ENCODE measurements around the gene CALD1. TPM values are rescaled to one million over a fixed set of nuclear protein-coding genes. Genes with fewer than 3 reads are reported as not detected.
A peak's percentile ranks its signal among the peaks of the same experiment; 100 is the strongest.

Gene CALD1
- total RNA-seq, 3 donors from 2014 or later, result 252 to 335 (median 266) TPM

DNA sequence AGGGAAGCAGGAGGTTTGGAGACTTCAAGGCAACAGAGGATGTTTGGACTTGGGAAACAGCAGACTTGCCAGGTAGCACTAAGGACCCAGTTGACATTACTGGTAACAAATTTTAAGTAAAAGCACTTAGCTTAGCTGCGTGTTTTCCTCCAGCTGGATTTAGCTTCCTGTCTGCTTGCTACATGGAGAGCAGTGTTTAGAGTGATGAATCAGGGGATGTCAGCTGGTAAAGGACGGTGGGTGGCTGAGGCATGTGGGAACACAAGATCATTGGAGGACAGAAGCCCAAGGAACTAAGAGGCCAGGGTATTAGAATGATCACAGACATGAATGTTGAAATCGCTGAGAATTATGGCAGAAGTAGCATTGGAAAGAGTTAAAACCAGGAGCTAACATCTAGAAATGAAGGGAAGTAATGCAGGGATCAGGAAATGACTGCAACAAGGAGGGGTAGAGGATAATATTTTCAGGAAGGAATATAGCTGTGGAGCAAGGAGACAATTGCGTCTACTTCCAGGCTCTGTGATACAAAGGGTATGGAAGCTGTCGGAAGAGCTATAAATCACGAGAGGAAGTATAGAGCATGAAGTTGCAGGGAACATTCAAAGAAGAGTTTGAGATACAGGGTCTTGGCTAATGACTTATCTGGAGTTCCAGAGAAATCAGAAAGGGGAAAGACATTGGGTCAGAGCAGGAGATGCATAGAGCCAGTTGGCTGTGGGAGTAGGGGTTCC is 34.4 kb downstream of the CALD1 start:
- Histone ChIP-seq H3K4me3 (no peak overlapping the region), H3K27ac (peak overlapping the region; percentile 31 to 70), H3K27me3 (no peaks in the 10 kb centered on the region), H3K9me3 (no peaks in the 10 kb centered on the region), H3K36me3 (no peaks in the 10 kb centered on the region), H3K4me1 (peaks cover 0 to 5% of the 10 kb centered on the region in 2 donors)
- no peak for DNase-seq (ENCODE audit: low spot score in 2 of 2)
- no peak for TF ChIP-seq POLR2AphosphoS5 (IDR thresholded peaks at IDR 0.05)
- TF ChIP-seq, protein P1, sequence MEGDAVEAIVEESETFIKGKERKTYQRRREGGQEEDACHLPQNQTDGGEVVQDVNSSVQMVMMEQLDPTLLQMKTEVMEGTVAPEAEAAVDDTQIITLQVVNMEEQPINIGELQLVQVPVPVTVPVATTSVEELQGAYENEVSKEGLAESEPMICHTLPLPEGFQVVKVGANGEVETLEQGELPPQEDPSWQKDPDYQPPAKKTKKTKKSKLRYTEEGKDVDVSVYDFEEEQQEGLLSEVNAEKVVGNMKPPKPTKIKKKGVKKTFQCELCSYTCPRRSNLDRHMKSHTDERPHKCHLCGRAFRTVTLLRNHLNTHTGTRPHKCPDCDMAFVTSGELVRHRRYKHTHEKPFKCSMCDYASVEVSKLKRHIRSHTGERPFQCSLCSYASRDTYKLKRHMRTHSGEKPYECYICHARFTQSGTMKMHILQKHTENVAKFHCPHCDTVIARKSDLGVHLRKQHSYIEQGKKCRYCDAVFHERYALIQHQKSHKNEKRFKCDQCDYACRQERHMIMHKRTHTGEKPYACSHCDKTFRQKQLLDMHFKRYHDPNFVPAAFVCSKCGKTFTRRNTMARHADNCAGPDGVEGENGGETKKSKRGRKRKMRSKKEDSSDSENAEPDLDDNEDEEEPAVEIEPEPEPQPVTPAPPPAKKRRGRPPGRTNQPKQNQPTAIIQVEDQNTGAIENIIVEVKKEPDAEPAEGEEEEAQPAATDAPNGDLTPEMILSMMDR (IDR thresholded peaks at IDR 0.05), result no peak
- no peak for TF ChIP-seq POLR2A (IDR thresholded peaks at IDR 0.05)
- intact Hi-C loops (cut with DNase I; ENCODE audit: low total_unique reads), result no loop called here

DNA sequence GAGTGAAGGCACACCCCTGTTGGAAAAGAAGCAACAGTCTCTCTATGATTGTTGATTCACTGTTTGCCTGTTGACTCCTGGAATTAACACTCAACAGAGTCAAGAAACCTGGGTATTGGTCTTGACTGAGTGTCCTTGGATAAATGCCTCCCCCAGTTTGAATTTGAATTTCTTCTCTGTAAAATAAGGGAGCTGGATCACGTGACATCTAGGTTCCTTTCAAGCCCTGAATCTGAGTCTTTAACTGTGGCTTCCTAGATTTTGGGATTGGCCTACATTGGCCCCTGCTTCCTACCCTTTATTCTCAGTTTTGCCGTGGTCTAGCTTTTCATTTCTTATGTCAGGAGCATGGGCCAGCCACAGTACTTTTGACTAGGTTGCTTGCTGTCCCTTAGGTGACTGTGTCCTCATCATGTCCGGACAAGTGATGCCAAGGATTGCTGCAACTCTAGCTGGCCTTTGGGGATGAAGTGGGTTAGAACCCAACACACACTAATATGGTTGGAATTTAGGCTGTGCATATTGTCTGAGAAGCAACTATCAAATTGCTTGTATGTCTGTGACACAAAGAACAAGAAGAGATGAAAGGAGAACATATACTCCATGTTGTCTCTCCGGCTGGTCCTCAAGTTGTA is 35.4 kb downstream of the CALD1 start:
- Histone ChIP-seq H3K9me3 (no peaks in the 10 kb centered on the region), H3K27me3 (no peaks in the 10 kb centered on the region), H3K4me3 (no peak overlapping the region), H3K36me3 (no peaks in the 10 kb centered on the region), H3K4me1 (peaks cover 0 to 5% of the 10 kb centered on the region in 2 donors), H3K27ac (peak overlapping the region; percentile 31 to 70)
- intact Hi-C loops (cut with DNase I; ENCODE audit: low total_unique reads), result no loop called here
- TF ChIP-seq POLR2A (IDR thresholded peaks at IDR 0.05), result no peak
- TF ChIP-seq, protein P1 (IDR thresholded peaks at IDR 0.05), result no peak
- TF ChIP-seq POLR2AphosphoS5 (IDR thresholded peaks at IDR 0.05), result no peak
- no peak for DNase-seq (ENCODE audit: low spot score in 2 of 2)

DNA sequence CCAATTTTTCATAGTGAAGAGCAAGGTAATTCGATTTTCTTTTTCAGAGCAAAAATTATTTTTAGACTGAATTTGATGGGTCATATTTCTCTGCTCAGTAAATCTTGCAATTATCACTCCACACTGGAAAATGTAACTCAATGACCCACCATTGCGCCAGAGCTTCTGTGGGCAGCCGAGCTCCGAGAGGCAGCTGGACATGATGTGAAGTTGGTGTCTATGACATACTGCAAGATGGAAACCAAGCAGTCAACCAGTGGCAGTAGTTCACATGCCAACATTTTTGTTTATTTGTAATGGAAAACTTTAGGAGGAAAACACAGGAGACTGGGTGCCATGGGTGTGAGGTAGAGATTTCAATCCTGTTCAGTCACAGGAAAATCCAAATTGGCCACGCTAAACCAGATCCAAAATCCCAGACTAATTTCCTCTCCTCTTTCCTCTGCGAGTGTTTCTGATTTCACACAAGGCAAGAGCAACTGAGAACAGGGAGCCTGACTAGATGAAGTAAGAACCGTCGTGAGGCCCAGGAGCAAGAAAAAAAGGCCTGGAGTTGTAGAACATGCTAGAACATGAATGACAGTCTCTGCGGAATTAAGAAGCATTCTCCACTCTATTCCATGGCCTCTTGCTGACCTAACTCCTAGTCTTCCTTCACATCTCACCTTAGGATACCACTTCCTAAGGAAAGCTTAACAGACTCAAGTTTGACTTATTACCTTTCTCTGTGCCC is 39.3 kb downstream of the CALD1 start:
- no peaks in the 10 kb centered on the region for H3K9me3 ChIP-seq
- H3K27ac ChIP-seq, result peak overlapping the region in 1 of 2 donors; percentile 10
- DNase-seq (ENCODE audit: low spot score in 2 of 2), result no peak
- intact Hi-C loops (cut with DNase I; ENCODE audit: low total_unique reads), result no loop called here
- H3K27me3 ChIP-seq, result no peaks in the 10 kb centered on the region
- peaks cover 0 to 5% of the 10 kb centered on the region in 2 donors for H3K4me1 ChIP-seq
- TF ChIP-seq POLR2AphosphoS5 (IDR thresholded peaks at IDR 0.05) (no peak), POLR2A (IDR thresholded peaks at IDR 0.05) (no peak)
- TF ChIP-seq, protein P1 (IDR thresholded peaks at IDR 0.05), result no peak
- H3K4me3 ChIP-seq, result no peak overlapping the region
- no peaks in the 10 kb centered on the region for H3K36me3 ChIP-seq

DNA sequence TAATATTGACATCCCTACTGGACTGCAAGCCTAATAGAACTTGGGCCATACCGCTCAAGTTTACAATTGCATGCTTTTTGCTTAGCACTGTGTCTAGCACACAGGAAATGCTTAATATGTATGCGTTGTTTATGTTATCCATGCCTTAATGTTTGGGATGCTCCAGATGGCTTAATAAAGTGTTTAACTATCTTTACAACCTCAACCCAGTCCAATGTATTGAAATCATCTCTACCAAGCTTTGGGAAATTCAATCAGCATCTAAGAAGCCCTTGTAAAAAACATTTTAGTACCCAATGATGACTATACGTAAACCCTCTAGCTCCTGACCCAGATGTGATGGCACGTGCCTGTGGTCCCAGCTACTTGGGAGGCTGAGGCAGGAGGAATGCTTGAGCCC is 40.0 kb downstream of the CALD1 start:
- no peaks in the 10 kb centered on the region for H3K9me3 ChIP-seq
- H3K27me3 ChIP-seq, result no peaks in the 10 kb centered on the region
- no peak for DNase-seq (ENCODE audit: low spot score in 2 of 2)
- TF ChIP-seq POLR2A (IDR thresholded peaks at IDR 0.05) (no peak), POLR2AphosphoS5 (IDR thresholded peaks at IDR 0.05) (no peak)
- TF ChIP-seq, protein P1 (IDR thresholded peaks at IDR 0.05), result no peak
- peaks cover 0 to 5% of the 10 kb centered on the region in 2 donors for H3K4me1 ChIP-seq
- H3K36me3 ChIP-seq, result no peaks in the 10 kb centered on the region
- intact Hi-C loops (cut with DNase I; ENCODE audit: low total_unique reads), result no loop called here
- no peak overlapping the region for H3K27ac ChIP-seq
- no peak overlapping the region for H3K4me3 ChIP-seq

DNA sequence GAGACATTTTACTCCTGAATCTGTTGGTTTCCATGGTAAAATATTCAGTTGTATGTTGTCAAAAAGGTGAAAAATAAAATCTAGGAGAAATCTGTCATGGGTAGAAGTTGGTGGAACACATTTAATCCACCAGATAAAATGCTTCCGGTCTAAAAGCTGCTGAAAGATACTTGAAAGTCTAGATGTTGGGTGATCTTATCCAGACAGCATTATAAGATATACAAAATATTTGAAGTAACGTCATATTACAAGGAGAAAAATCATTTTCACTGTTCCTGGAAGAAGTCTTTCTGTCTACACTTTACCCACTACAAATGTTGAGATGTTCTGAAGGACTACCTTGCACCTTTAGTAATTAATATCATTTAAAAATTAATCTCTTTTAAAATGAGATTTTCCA is 40.9 kb downstream of the CALD1 start:
- no peaks in the 10 kb centered on the region for H3K9me3 ChIP-seq
- H3K4me3 ChIP-seq, result no peak overlapping the region
- no peaks in the 10 kb centered on the region for H3K36me3 ChIP-seq
- TF ChIP-seq, protein P1 (IDR thresholded peaks at IDR 0.05), result no peak
- no peak for TF ChIP-seq POLR2A (IDR thresholded peaks at IDR 0.05)
- TF ChIP-seq POLR2AphosphoS5 (IDR thresholded peaks at IDR 0.05), result no peak
- no peak overlapping the region for H3K27ac ChIP-seq
- intact Hi-C loops (cut with DNase I; ENCODE audit: low total_unique reads), result no loop called here
- no peak for DNase-seq (ENCODE audit: low spot score in 2 of 2)
- peaks cover 0 to 5% of the 10 kb centered on the region in 2 donors for H3K4me1 ChIP-seq
- no peaks in the 10 kb centered on the region for H3K27me3 ChIP-seq
